IMR-90 (cell line): ENCODE data around the gene VPS18. TPM values are rescaled to one million over a fixed set of nuclear protein-coding genes. Genes with fewer than 3 reads are reported as not detected.

Experiments used
- FOS ChIP-seq: fragments of 150-350 bp; IDR thresholded peaks from 2 replicates; pipeline ENCODE4 v1.6.1; 2016; ENCODE audit warnings: low read depth, low read length
- POLR2A ChIP-seq: IDR thresholded peaks from 2 replicates; pipeline ENCODE4 v1.6.1; 2012; ENCODE audit warnings: mild to moderate bottlenecking, low read depth, low read length
- RFX5 ChIP-seq: IDR thresholded peaks from 2 replicates; pipeline ENCODE4 v1.8.0; 2012; ENCODE audit warnings: low read depth, mild to moderate bottlenecking, low read length, moderate library complexity
- polyA plus RNA-seq, 3 experiments: library from polyadenylated mRNA; depleted of rRNA; stranded (reverse); fragments of >200 nt; gene quantifications; 2 replicates each; pipeline ENCODE4 v1.2.3, GENCODE V29; 2012; ENCODE audit warnings: low replicate concordance in 1 of 3
- total RNA-seq: library from RNA; depleted of rRNA; stranded (reverse); fragments of >200 nt; gene quantifications from 2 replicates; pipeline ENCODE4 v1.2.3, GENCODE V29; 2012

The VPS18 gene
- total and polyA plus RNA-seq, 2 of the 4 experiments (the other 2 are of a cell fraction) = 19.3 to 32.3 TPM

DNA sequence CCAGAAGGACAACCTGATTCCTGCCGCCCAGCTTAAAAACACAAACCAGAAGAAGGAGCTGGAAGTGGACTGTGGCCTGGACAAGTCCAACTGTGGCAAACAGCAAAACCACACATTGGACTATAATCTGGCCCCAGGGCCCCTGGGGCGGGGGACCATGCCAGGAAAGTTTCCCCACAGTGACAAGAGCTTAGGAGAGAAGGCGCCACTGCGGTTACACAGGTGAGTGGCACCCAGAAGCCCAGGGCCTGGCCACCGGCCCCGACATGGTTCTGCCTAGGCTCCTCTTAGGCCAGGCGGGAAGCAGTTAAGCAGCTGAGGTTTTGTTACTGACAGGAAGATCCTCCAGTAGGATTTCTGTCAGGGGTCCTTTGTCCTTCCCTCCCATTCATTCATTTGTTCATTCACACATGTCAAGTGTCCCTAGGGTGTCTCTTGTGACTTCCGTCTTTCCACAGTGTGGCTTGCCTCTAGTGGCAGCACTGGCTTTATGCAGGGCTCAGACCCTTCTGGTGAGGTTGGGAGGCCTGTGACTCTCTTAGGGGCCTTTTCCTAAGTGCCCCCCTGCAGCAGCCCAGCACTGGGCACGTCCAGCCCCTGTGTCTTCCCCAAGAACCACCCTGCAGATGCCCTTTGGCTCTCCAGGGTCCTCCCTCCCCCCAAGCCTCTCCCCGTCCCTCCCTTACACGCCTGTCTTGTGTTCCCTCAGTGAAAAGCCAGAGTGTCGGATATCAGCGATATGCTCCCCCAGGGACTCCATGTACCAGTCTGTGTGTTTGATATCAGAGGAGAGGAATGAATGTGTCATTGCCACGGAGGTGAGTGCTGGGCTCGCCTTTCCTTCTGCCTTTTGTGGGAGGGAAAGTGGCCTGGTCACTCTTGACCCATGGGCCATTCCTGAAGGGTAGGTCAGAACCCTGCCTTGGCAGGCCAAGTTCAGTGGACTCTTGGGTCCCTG is 42.7 kb downstream of the VPS18 start (continued):
- TF ChIP-seq POLR2A = no peak
- TF ChIP-seq FOS = no peak
- TF ChIP-seq RFX5 = no peak
